Measurements from ENCODE around the gene SLC35B1.
A peak's percentile ranks its signal among the peaks of the same experiment; 100 is the strongest.
"Not testable (repeated sequence)": the region's sequence is repeated elsewhere in the genome, so short reads cannot be mapped to it uniquely, and the experiment has no call there.

Gene SLC35B1

GRCh38 chr17:49734515-49735490 is 27.0 kb upstream of the SLC35B1 start:
- no peak for DNase-seq

- no peak for DNase-seq
Measured at GRCh38 chr17:49731435-49731831, 23.7 kb upstream of the SLC35B1 start.

- no peak for DNase-seq
Measured at GRCh38 chr17:49730785-49731434, 23.1 kb upstream of the SLC35B1 start.

GRCh38 chr17:49730078-49730784 is 22.5 kb upstream of the SLC35B1 start:
- no peak for DNase-seq

GRCh38 chr17:49729069-49729468 is 21.3 kb upstream of the SLC35B1 start:
- DNase-seq = no peak

GRCh38 chr17:49728425-49728824 is 20.7 kb upstream of the SLC35B1 start:
- no peak for DNase-seq

- no peak for DNase-seq
Measured at GRCh38 chr17:49727380-49727779, 19.6 kb upstream of the SLC35B1 start.

GRCh38 chr17:49725452-49726130 is 17.8 kb upstream of the SLC35B1 start:
- DNase-seq = no peak

- DNase-seq = not testable (repeated sequence)
Measured at GRCh38 chr17:49724552-49724951, 16.8 kb upstream of the SLC35B1 start.

- no peak for DNase-seq
Measured at GRCh38 chr17:49723423-49723822, 15.7 kb upstream of the SLC35B1 start.

GRCh38 chr17:49722066-49722465 is 14.3 kb upstream of the SLC35B1 start:
- DNase-seq = no peak

GRCh38 chr17:49717371-49717861 is 9.7 kb upstream of the SLC35B1 start:
- no peak for DNase-seq

- DNase-seq = no peak
Measured at GRCh38 chr17:49716668-49717364, 9.1 kb upstream of the SLC35B1 start.

GRCh38 chr17:49715717-49716279 is 8.0 kb upstream of the SLC35B1 start:
- DNase-seq = peak; percentile 59

- DNase-seq = no peak
Measured at GRCh38 chr17:49715216-49715615, 7.5 kb upstream of the SLC35B1 start.

GRCh38 chr17:49708515-49709183 is 885 bp upstream of the SLC35B1 start:
- no peak for DNase-seq

- no peak for DNase-seq
Measured at GRCh38 chr17:49707246-49707607, 537 bp downstream of the SLC35B1 start.

GRCh38 chr17:49705254-49705653 is 2.5 kb downstream of the SLC35B1 start:
- DNase-seq = no peak

- no peak for DNase-seq
Measured at GRCh38 chr17:49703557-49704277, 4.0 kb downstream of the SLC35B1 start.

- DNase-seq = no peak
Measured at GRCh38 chr17:49700960-49701359, 6.8 kb downstream of the SLC35B1 start.
